Fibroblast of lung (primary cell): Measurements from ENCODE around the gene RBM28. TPM values are rescaled to one million over a fixed set of nuclear protein-coding genes. Genes with fewer than 3 reads are reported as not detected.

Experiments
- DNase-seq, 2 donors: peaks; one replicate each; pipeline versions ENCODE4 v3.0.0 to v3.0.0-alpha.2; 2010; ENCODE audit warnings: low read depth in 2 of 2
- H2AFZ ChIP-seq: 2 replicates; pipeline ENCODE4 v1.5.1; 2012; ENCODE audit warnings: low read length, control low read depth, inconsistent platforms
- H3K27ac ChIP-seq: 2 replicates; pipeline ENCODE4 v1.5.1; 2011; ENCODE audit warnings: low read length, control low read depth; ENCODE audit not compliant: insufficient read depth
- H3K27me3 ChIP-seq: 2 replicates; pipeline ENCODE4 v1.5.1; 2011; ENCODE audit warnings: mild to moderate bottlenecking, low read length; ENCODE audit not compliant: control insufficient read depth, insufficient read depth
- H3K36me3 ChIP-seq: 2 replicates; pipeline ENCODE4 v1.5.1; 2011; ENCODE audit warnings: low read length; ENCODE audit not compliant: control insufficient read depth, insufficient read depth
- H3K4me1 ChIP-seq: 2 replicates; pipeline ENCODE4 v1.5.1; 2011; ENCODE audit warnings: low read length; ENCODE audit not compliant: control insufficient read depth, insufficient read depth; ENCODE audit errors: extremely low read depth
- H3K4me2 ChIP-seq: 2 replicates; pipeline ENCODE4 v1.5.1; 2011; ENCODE audit warnings: low read length, control low read depth; ENCODE audit not compliant: insufficient read depth; ENCODE audit errors: extremely low read depth
- H3K4me3 ChIP-seq, 4 experiments: fragments of 200-600 bp in 1 of 4; sonication (generic) in 1 of 4; replicated peaks in 1 of 4; 2 replicates each; pipeline ENCODE4 v1.5.1; 2011 to 2016; ENCODE audit warnings: low read length in 4 of 4, low read depth in 3 of 4, mild to moderate bottlenecking in 3 of 4, control low read depth in 2 of 4, inconsistent platforms in 1 of 4, mixed read lengths in 1 of 4; ENCODE audit not compliant: insufficient read depth in 1 of 4; ENCODE audit errors: control extremely low read depth in 1 of 4
- H3K79me2 ChIP-seq: 2 replicates; pipeline ENCODE4 v1.5.1; 2012; ENCODE audit warnings: mild to moderate bottlenecking, low read length, inconsistent platforms; ENCODE audit not compliant: control insufficient read depth, insufficient read depth
- H3K9ac ChIP-seq: 2 replicates; pipeline ENCODE4 v1.5.1; 2011; ENCODE audit warnings: mild to moderate bottlenecking, low read length, control low read depth; ENCODE audit not compliant: insufficient read depth
- H3K9me3 ChIP-seq: 2 replicates; pipeline ENCODE4 v1.5.1; 2012; ENCODE audit warnings: low read depth, low read length; ENCODE audit not compliant: control insufficient read depth, insufficient read depth
- H4K20me1 ChIP-seq: 2 replicates; pipeline ENCODE4 v1.5.1; 2011; ENCODE audit warnings: low read length; ENCODE audit not compliant: control insufficient read depth, insufficient read depth; ENCODE audit errors: extremely low read depth
- EZH2 ChIP-seq: IDR thresholded peaks from 2 replicates; pipeline ENCODE4 v1.5.1; 2012; ENCODE audit warnings: low read length, control low read depth, mild to moderate bottlenecking; ENCODE audit errors: missing control alignments
- polyA plus RNA-seq, 2 donors: library from polyadenylated mRNA; depleted of rRNA in 1 of 2; stranded (reverse) in 1 of 2; unstranded in 1 of 2; fragments of >200 nt; gene quantifications; 2 replicates each; pipeline ENCODE4 v1.2.1, GENCODE V29; 2011 to 2012; ENCODE audit warnings: missing spikeins in 1 of 2
- total RNA-seq: library from RNA; depleted of rRNA; stranded (reverse); fragments of >200 nt; gene quantifications from 2 replicates; pipeline ENCODE4 v1.2.1, GENCODE V29; 2014
- TF ChIP-seq, protein P1 (sequence below), 2 donors: IDR thresholded peaks in 1 of 2; conservative IDR thresholded peaks in 1 of 2; 1 replicate in 1 of 2; 2 replicates in 1 of 2; pipeline ENCODE4 v1.5.1; 2011 to 2012; ENCODE audit warnings: low read length in 2 of 2, control low read depth in 1 of 2, inconsistent platforms in 1 of 2, low read depth in 1 of 2, mild to moderate bottlenecking in 1 of 2

The RBM28 gene
- total and polyA plus RNA-seq, 2 donors (not counting 1 experiment from before 2014, with no cell fraction given) = 11.2 to 22.9 TPM

DNA sequence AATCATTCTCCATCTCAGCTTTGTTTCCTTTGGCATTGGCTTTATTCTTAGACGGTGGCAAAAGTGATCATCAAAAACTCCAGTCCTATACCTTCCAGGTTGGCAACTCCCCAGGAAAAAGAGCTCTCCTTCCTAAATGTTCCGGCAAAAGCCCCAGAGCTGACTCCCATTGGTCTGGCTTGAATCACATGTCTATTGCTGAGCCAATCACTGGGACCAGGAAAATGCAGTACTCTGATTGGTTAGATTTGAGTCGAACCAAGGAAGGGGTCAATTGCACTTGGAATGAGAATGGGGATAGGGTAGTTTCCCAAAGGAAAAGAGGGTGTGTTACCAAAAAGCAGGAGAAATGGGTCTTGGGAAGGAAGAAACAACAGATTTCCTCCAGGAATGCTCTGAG lies 80.3 kb downstream of the RBM28 start:
- no peak overlapping the region for H3K27ac ChIP-seq
- TF ChIP-seq EZH2 = no peak
- TF ChIP-seq, protein P1, sequence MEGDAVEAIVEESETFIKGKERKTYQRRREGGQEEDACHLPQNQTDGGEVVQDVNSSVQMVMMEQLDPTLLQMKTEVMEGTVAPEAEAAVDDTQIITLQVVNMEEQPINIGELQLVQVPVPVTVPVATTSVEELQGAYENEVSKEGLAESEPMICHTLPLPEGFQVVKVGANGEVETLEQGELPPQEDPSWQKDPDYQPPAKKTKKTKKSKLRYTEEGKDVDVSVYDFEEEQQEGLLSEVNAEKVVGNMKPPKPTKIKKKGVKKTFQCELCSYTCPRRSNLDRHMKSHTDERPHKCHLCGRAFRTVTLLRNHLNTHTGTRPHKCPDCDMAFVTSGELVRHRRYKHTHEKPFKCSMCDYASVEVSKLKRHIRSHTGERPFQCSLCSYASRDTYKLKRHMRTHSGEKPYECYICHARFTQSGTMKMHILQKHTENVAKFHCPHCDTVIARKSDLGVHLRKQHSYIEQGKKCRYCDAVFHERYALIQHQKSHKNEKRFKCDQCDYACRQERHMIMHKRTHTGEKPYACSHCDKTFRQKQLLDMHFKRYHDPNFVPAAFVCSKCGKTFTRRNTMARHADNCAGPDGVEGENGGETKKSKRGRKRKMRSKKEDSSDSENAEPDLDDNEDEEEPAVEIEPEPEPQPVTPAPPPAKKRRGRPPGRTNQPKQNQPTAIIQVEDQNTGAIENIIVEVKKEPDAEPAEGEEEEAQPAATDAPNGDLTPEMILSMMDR (conservative IDR thresholded peaks at IDR 0.05 in 1 of 2, IDR thresholded peaks at IDR 0.05 in 1 of 2; ENCODE audit: low read depth in 1 of 2, low read length in 2 of 2) = no peak
- H3K27me3 ChIP-seq = peaks cover 2% of the 10 kb centered on the region
- H3K4me1 ChIP-seq = peaks cover 5% of the 10 kb centered on the region
- no peak for DNase-seq
- no peaks in the 10 kb centered on the region for H3K9me3 ChIP-seq
- no peaks in the 10 kb centered on the region for H3K79me2 ChIP-seq
- H2AFZ ChIP-seq = no peak overlapping the region
- H3K9ac ChIP-seq = no peak overlapping the region
- H3K36me3 ChIP-seq = no peaks in the 10 kb centered on the region
- no peak overlapping the region for H3K4me2 ChIP-seq
- no peak overlapping the region for H3K4me3 ChIP-seq
- H4K20me1 ChIP-seq = no peaks in the 10 kb centered on the region

- Histone ChIP-seq H3K36me3 (no peaks in the 10 kb centered on the region), H4K20me1 (no peaks in the 10 kb centered on the region), H3K9ac (no peak overlapping the region), H3K27ac (no peak overlapping the region), H3K4me1 (peaks cover 5% of the 10 kb centered on the region), H3K79me2 (no peaks in the 10 kb centered on the region), H3K4me3 (no peak overlapping the region), H2AFZ (no peak overlapping the region), H3K4me2 (no peak overlapping the region), H3K27me3 (peaks cover 2% of the 10 kb centered on the region), H3K9me3 (no peaks in the 10 kb centered on the region)
- TF ChIP-seq, protein P1 (conservative IDR thresholded peaks at IDR 0.05 in 1 of 2, IDR thresholded peaks at IDR 0.05 in 1 of 2; ENCODE audit: low read depth in 1 of 2, low read length in 2 of 2) = no peak
- no peak for TF ChIP-seq EZH2
- no peak for DNase-seq
Measured at GRCh38 chr7:128262273-128263028, 81.3 kb downstream of the RBM28 start.

DNA sequence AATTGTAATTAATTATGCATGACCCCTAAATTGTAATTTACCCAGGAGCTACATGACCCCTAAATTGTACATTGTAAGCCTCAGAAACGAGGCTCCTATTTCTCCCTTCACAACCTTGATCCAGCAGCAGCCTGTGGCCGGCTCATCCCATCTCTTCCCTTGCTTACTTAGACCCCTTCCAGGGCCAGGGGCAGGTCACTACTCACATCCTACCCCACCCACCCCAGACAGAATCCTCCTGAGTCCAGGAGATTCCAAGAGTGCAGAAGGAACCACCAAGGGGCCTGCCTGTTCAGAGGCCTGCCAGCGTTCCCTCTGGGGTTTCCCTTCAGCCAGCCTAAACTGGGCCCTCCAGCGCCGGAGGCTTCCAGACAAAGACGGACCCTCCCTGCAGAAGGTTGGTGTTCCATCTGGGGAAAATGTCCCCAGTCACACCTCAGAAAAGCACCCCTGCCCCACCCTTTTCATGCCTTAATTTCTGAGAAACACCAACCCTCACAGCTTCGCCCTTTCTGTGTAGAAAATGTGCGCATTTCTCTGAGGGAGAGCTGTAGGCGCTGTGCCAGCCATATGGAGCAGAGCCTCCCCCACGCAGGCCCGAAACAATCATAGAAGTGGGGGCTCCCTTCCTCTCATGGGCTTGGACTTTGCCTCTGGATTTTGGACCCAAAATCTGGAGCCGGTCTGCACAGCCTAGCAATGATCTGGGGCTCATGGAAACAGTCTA lies 83.5 kb downstream of the RBM28 start:
- no peaks in the 10 kb centered on the region for H3K36me3 ChIP-seq
- H3K79me2 ChIP-seq = no peaks in the 10 kb centered on the region
- no peaks in the 10 kb centered on the region for H3K9me3 ChIP-seq
- no peak overlapping the region for H3K27ac ChIP-seq
- no peaks in the 10 kb centered on the region for H3K4me1 ChIP-seq
- H4K20me1 ChIP-seq = no peaks in the 10 kb centered on the region
- no peak for TF ChIP-seq EZH2
- TF ChIP-seq, protein P1 (conservative IDR thresholded peaks at IDR 0.05 in 1 of 2, IDR thresholded peaks at IDR 0.05 in 1 of 2; ENCODE audit: low read depth in 1 of 2, low read length in 2 of 2) = no peak
- no peak overlapping the region for H3K4me3 ChIP-seq
- H2AFZ ChIP-seq = no peak overlapping the region
- no peak for DNase-seq
- no peak overlapping the region for H3K4me2 ChIP-seq
- no peaks in the 10 kb centered on the region for H3K27me3 ChIP-seq
- no peak overlapping the region for H3K9ac ChIP-seq
